ENCODE measurements around the gene RALGPS1.

The RALGPS1 gene, protein sequence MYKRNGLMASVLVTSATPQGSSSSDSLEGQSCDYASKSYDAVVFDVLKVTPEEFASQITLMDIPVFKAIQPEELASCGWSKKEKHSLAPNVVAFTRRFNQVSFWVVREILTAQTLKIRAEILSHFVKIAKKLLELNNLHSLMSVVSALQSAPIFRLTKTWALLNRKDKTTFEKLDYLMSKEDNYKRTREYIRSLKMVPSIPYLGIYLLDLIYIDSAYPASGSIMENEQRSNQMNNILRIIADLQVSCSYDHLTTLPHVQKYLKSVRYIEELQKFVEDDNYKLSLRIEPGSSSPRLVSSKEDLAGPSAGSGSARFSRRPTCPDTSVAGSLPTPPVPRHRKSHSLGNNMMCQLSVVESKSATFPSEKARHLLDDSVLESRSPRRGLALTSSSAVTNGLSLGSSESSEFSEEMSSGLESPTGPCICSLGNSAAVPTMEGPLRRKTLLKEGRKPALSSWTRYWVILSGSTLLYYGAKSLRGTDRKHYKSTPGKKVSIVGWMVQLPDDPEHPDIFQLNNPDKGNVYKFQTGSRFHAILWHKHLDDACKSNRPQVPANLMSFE

DNA sequence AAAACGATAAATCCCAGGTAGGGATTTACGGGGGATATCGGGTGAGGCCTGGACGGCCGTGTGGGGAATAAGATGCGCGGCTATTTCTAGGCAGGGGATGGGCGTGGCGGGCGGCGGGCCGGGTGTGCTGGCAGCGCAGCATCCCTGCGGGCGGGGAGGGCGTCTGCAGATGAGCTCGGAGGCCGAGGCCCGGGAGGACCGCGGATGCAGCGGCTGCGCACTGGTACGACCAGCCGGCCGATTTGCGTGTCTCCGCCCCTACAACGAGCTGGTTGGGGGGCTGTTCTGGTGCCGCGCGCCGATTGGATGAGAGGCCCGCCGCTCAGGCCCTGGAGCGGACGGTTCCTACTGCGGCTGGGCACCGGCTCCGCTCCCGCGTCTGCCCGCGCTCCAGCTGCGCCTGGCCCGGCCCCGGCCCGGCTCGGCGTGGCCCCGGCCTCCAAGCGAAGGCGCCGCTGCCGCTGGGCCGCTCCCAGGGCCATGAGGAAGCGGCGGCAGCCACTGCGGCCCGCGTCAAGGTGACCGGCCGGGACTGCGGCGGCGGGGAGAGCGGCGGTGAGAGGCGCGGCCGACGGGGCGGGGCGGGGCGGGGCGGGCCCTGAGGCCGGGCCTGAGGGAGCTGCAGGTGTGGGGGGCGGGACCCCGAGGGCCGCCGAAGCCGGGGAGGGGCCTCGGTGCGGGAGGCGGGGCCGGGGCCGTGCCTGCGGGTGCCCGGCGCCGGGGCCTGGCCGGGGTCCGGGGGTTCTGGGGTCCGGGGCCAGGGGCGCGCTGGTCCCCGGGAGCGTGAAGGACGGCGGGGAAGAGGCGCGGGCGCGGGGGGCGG lies at the start of gene RALGPS1:
Gene RALGPS1, plus strand, starts transcription at position 325 of the 823 bp plus-strand sequence. CDS start 47,508 bp downstream, outside the sequence.
- Histone ChIP-seq H3K4me3 (peak within 1 kb of the TSS; percentile 37 to 76 (median 55)), H3K27ac (peak within 1 kb of the TSS in 14 of 21 experiments; percentile 34 to 83 (median 66))

DNA sequence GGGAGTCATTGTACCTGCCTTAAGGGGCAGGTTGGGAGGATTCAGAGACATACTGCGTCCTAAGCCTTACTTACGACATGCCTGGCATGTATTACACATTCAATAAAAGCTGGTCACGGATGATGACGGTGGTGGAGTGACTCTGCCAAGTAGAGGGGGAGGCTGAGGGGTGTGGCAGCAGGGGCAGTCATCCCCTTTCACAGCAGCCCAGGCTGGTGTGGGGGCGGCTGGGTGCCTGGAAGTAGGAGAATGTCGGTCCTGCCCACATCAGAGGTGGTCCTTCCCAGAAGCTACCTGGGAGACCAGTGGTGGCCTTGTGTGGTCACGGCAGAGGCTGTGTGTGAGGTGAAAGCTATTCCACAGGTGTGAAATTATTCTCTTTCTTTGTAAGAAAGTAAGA lies 45.2 kb upstream of the RALGPS1 start:
- peak overlapping the region in 1 of 21 experiments; percentile 24 for H3K27ac ChIP-seq
- H3K4me3 ChIP-seq: no peak overlapping the region

DNA sequence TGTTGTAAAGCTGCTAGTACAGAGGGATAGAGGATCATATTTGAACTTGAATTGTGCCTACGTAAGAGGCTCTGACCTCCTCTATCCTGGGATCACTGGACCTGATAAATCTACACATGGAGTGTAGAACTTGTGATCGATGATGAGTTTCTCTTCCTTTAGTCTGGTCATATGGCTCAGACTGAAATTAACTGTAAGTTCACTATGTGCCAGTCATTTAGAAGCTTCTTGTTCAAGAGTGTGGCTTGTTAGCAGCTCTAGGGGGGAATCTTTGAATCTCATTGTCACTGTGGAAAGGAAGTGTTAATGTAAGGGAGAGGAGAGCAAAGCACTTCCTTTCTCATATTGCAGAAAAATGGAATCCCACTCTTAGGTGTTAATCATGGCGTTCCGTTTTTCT lies 42.1 kb upstream of the RALGPS1 start:
- no peak overlapping the region for H3K27ac ChIP-seq
- H3K4me3 ChIP-seq: no peak overlapping the region

DNA sequence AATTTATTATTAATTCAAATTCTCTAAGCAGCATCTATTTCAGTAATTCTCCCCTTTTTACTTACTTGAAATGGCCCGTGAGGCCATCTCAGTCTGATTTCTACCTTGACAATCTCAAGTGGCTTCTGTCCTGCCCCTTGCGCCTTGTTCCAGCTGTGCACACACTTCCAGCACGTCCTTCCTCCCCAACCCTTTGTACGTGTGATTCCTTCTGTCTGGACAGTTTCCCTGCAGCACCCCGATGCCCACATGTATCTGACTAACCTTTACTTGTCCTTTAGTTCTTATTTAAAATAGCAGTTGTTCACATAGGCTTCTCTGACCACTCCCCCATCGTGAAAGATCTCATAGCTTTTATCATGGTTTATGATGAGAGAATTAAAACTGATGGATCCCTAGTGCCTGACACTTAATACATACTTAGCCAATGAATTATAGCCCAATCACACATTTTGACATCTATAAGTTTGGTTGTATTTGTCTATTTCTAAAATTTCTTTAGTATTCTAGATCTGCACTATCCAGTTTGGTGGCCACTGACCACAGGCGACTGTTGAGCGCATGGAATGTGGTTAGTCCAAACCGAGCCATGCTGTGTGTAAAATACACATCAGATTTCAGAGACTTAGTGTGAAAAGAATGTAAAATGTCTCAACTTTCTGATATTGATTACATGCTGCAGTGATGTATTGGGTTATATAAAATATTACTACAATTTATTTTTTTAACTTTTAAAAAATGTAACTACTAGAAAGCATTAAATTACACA lies 39.9 kb upstream of the RALGPS1 start:
- no peak overlapping the region for H3K27ac ChIP-seq

DNA sequence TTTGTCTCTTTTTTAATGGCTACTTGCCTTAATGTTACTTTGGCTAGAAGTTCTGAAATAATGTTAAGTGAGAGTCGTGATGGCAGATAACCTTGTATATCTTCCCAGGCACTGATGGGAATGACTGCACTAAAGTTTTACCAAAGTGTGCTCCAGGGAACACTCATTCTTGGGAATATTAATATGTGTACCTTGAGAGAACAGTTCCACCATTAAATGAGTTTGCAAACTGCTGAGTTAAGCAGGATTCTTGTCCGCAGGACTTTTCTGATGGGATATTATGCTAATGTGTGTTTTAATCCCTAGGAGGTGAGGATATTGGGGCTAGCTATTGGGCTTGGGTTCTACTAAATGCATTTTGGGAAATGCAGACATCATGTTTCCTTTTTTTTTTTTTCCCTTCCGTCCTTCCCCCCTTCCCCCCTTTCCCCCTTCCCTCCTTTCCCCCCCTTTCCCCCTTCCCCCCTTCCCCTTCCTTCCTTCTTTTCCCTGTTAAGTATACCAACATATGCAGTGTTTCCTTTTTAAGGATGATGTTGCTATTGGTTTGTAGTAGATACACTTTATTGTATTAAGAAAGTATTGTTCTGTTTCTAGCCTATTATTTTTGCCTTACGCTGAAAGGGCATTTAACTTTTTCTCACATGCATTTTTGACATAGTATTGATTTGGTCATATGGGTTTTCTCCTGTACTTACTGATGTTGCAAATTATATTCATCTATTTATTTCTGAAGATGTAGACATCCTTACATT lies 38.6 kb upstream of the RALGPS1 start:
- Histone ChIP-seq H3K4me3 (no peak overlapping the region), H3K27ac (no peak overlapping the region)

More for the DNA sequence above, 39.9 kb upstream of the RALGPS1 start:
- H3K4me3 ChIP-seq: no peak overlapping the region

DNA sequence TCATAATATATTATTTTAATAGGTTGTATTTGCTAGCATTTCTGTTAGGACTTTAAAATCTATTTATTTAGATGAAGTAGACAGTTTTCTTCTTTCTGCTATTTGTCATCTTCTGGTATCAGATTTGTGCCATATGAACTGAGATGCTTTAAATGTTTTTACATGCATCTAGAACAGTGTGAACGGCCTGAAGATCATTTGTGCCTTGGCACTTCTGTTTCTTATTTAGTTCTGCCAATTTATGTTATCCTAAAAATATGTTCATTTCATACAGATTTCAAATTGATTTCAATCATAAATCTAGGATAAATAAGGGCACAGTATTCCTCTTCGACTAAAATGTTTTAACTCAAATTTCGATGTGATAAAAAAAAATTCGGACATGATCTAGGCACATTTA lies 38.1 kb upstream of the RALGPS1 start:
- Histone ChIP-seq H3K27ac (no peak overlapping the region), H3K4me3 (no peak overlapping the region)

DNA sequence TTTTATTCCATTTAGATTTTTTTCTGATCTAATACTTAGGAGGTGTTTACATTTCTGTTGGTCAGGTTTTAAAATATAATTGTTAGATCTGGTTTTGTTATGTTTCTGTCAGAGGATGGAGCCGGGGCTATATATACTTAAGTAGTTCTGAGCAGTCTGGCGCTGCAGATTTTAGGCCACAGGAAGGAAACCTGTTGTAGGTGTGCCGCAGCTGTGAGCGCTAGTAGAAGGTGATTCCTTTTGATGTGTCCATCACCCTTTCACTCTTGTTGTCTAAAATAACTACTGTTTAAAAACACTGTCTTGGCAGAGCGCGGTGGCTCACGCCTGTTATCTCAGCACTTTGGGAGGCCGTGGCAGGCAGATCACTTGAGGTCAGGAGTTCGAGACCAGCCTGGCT lies 37.2 kb upstream of the RALGPS1 start:
- H3K4me3 ChIP-seq: no peak overlapping the region
- H3K27ac ChIP-seq: no peak overlapping the region

DNA sequence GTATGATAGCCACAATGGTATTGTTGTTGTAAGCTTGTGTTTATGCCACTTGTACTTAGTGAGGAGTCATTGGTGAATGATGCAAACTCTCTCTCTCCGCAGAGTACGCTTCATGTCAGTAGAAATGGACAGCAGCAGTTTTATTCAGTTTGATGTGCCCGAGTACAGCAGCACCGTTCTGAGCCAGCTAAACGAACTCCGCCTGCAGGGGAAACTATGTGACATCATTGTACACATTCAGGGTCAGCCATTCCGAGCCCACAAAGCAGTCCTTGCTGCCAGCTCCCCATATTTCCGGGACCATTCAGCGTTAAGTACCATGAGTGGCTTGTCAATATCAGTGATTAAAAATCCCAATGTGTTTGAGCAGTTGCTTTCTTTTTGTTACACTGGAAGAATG lies 35.3 kb upstream of the RALGPS1 start:
- no peak overlapping the region for H3K27ac ChIP-seq
- H3K4me3 ChIP-seq: no peak overlapping the region

DNA sequence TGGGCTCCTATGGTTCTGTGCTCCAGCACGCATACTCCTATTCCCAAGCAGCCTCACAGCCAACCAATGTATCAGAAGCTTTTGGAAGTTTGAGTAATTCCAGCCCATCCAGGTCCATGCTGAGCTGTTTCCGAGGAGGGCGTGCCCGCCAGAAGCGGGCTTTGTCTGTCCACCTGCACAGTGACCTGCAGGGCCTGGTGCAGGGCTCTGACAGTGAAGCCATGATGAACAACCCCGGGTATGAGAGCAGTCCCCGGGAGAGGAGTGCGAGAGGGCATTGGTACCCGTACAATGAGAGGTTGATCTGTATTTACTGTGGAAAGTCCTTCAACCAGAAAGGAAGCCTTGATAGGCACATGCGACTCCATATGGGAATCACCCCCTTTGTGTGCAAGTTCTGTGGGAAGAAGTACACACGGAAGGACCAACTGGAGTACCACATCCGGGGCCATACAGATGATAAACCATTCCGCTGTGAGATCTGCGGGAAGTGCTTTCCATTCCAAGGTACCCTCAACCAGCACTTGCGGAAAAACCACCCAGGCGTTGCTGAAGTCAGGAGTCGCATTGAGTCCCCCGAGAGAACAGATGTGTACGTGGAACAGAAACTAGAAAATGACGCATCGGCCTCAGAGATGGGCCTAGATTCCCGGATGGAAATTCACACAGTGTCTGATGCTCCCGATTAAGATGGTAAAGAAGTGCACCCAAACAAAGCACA lies 34.2 kb upstream of the RALGPS1 start:
- Histone ChIP-seq H3K27ac (no peak overlapping the region), H3K4me3 (no peak overlapping the region)

DNA sequence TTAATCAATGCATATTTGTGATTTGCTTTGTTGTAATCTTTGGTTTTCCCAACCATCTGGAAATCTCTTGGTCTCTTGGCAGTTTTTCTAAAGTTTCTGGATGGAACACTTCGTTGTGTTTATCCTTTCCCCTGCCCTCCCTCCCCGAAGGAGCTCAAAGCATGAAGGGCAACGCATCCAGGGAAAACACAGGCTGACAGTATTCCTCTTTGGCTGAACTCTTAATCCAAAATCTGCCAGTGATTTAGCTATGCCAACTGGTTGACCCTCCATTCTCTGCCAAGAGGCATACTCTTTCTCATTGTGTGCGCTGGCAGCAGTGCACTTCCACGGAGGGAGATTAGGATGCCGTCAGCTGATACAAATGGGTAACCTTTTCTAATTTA lies 33.6 kb upstream of the RALGPS1 start:
- H3K4me3 ChIP-seq: no peak overlapping the region

DNA sequence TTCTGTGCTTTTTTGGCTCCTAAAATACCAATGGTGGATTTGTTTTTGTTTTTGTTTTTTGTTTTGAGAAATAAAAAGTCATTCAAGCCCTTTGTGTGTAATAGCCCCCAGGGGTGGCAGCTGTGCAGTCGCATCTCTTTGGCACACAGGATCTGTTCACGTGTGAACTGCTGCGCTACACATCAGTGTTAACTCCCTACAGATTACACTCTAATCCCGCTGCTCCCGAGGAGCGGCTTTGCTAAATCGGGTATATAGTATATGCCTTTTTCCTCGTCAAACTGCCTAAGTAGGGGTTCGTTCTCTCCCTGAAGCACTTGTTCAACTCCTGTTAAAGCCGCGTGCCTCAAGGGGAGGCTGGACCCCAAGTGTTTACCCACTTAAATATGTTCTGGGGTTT lies 31.8 kb upstream of the RALGPS1 start:
- H3K27ac ChIP-seq: peak overlapping the region in 1 of 21 experiments; percentile 3
- H3K4me3 ChIP-seq: no peak overlapping the region

More for the DNA sequence above, 33.6 kb upstream of the RALGPS1 start:
- H3K27ac ChIP-seq: no peak overlapping the region

DNA sequence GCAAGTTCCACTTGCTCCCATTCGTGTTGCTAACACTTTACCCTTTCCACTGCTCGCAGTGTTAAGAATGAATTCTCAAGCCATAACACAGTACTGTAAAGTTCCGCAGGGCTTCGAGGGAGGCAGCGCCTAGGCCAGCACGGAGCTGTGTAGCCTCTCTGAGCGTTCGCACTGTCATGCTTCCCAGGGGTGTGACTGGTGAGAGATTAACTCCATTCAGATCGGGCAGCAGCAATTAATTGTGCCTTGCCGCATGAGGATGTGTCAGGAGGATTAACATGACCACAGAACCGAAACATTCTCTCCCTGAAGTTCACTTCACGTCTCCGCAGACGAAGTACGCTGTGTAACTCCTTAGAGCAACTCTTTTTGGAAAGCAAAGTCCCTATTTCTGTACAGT lies 30.9 kb upstream of the RALGPS1 start:
- Histone ChIP-seq H3K27ac (no peak overlapping the region), H3K4me3 (no peak overlapping the region)

DNA sequence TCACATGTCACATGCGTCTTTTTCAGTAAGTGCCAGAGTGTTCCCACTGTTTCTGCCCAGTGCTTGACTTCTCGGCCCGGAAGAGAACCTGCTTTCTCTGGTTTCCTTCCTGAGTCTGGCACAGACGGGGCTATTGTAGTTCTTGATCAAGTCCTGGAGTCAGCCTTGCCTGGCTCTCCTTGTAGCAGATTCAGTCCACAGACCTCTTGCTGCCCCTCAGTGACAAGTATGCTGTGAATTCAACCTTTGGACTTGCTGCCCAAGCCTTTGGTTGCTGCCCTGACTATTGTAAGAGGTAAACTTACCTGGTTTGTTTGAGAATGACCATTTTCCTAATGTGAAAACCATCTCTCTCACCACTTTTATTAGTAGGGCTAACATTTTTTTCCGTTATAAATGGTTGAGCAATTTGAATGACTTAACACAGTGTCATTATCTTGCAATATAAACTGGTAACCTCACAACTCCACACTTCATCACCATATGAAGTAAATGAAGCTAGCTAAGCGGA lies 29.4 kb upstream of the RALGPS1 start:
- no peak overlapping the region for H3K4me3 ChIP-seq
- peak overlapping the region in 1 of 21 experiments; percentile 19 for H3K27ac ChIP-seq

DNA sequence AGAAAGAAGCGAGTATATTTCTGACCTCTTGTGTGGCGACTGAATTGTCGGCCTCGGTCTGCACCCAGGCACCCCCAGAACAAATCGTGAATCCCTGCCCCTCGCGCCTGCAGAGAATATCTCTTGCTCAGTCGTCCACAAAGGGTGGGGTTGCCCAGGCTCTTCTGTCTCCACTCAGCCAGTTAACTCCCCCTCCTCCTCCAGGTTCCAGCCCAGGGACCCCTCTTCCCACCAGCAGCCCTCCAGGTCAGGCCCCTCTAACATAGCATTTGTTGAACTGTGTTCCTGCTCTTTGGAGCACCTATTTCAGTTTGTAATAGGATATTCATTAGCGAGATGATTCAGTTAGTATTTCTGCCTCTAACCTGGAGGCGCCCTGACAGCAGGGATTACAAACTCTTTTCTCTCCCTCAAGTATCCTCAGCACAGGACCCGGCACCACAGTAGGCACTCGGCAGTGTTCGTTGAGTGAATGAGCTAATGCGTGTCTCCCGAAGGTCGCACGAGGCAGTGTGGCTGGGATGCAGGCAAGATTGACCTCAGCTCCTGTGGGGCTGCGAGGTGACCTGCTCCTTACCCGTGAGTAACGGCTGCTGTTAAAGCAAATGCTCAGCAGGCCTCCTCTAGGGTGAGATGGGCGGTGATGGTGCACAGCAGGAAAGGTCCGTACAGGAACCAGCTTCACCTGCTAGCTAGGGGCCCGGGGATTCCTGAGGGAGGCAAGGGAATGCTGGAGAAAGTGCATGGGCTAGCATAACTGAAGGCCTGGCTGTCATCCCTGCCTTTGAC lies 28.4 kb upstream of the RALGPS1 start:
- no peak overlapping the region for H3K4me3 ChIP-seq
- no peak overlapping the region for H3K27ac ChIP-seq

DNA sequence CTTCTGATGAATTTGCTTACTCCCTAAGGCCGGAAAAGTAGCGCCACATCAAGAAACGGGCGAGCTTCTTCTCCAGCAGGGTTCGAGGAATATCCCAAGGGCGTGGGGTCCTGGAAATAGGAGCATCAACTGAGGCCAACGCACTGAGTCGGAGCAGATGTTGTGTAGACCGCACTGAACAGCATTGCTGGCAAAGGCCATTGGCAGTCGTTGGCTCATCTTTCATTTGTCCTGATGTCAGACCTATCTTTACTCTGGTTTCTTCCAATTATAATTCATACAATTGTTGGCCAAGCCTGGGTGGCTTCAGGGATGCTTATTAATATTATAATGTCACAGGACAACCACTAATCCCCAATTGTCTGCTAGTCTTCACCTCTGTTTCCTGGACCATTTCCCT lies 27.7 kb upstream of the RALGPS1 start:
- Histone ChIP-seq H3K4me3 (no peak overlapping the region), H3K27ac (no peak overlapping the region)

DNA sequence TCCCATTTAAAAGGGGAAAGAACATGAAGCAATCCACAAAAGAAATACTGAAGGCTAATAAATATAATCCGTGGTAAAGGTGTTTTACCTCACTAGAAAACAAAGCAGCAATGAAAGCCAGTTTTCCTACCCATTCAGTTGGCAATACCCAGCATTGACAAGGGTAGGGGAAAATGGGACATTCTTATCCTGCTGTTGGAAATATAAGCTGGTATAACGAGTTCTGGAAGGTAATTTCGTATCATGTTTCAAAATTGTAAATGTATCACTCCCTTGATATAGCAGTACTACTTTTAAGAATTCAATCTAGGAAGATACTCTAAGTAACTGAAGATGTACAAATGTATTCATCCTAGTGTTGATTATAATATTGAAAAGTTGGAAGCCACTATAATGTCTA lies 22.9 kb upstream of the RALGPS1 start:
- no peak overlapping the region for H3K4me3 ChIP-seq
- H3K27ac ChIP-seq: no peak overlapping the region

DNA sequence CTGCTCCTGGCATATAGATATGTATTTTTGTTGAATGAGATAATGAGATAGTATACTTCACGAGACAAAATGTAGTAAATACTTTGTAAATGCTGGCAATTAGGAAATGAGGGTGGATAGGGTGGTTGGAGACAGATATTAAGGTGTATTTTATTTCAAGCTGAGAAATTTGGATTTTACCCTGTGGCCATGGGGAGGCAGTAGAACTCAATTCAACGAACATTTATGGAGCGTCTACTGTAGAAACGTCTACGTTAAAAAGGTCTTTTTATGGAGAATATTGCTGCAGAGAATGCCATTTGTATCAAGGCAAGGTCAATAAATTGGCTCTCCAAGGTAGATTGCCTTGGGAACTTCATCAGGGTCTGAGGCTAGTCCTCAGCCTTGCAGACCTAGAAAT lies 21.5 kb upstream of the RALGPS1 start:
- H3K4me3 ChIP-seq: no peak overlapping the region

More for the DNA sequence above, 21.5 kb upstream of the RALGPS1 start:
- H3K27ac ChIP-seq: no peak overlapping the region
